ENCODE data around the gene NUDT13.
"Not testable (repeated sequence)": the region's sequence is repeated elsewhere in the genome, so short reads cannot be mapped to it uniquely, and the experiment has no call there.

Gene NUDT13

GRCh38 chr10:73106301-73106700, 4.0 kb upstream of the NUDT13 start:
- DNase-seq = no peak

DNA sequence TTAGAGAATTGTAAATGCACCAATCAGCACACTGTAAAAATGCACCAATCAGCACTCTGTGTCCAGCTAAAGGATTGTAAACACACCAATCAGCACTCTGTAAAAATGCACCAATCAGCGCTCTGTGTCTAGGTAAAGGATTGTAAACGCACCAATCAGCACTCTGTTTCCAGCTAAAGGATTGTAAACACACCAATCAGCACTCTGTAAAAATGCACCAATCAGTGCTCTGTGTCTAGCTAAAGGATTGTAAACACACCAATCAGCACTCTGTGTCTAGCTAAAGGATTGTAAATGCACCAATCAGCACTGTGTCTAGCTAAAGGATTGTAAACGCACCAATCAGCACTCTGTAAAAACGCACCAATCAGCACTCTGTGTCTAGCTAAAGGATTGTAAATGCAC, 1.0 kb upstream of the NUDT13 start:
- DNase-seq = not testable (repeated sequence)

- DNase-seq = not testable (repeated sequence)
Measured at GRCh38 chr10:73112032-73112431, 1.8 kb downstream of the NUDT13 start.

DNA sequence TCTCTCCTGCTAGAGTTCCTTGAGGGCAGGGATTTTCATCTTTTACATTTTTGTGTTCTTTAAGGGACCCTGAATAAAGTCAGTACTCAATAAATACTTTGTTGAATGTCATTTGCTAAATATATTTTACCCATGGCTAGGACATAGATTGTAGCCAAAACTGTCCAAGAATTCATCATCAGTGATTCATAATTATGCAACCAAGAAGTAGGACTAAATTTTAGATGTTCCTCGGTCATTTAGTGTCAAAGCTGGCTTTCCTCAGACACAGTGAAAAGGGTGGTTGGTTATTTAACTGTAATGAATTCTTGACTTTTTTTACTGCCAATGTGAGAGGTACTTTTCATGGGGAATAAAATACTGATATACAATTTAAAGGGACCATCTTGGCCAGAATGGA, 3.3 kb downstream of the NUDT13 start:
- DNase-seq = no peak

DNA sequence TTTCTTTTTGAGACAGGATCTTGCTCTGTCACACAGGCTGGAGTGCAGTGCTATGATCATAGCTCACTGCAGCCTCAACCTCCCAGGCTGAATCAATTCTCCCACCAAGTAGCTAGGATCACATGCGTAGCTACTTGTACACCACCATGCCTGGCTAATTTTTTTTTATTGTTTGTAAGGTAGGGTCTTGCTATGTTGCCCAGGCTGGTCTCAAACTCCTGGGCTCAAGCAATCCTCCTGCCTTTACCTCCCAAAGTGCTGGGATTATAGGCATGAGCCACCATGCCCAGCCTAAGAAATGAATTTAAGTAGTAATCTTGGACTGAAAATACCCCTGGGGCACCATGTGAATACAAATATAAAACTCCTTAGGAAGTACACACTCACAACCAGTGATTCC, 5.8 kb downstream of the NUDT13 start:
- no peak for DNase-seq

DNA sequence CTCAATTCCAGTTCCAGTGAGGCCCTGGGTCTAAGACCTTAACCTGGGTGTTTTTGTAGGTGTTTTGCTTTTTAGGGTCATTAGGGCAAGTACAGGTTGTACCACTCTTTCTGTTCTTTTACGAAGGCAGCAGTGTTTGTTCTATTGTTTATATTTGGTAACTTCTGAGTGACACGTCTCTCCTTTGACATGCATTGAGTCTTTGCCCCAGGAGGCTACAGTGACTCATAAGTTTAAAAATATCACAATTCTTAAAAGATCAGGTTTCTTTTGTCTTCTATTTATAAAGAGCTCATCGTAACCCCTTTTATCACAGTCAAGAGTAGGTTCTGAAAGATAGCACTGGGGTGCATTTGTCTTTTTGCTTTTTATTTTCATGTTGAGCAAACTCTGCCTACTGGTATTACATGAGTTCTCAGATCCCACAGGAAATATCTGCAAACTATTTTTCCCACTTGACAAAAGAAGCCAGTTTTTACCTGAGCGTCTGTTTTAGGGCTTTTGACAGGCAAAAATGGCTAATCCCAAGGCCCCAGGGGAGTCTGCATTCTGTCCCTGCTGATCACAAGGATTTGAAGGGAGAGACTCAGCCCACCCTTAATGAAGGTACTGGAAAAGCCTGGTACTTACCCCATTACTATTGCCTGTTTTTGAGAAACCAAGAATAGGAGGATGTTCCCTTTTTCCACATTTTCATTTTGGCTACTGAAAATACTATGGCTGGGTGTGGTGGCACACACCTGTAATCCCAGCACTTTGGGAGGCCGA, 7.9 kb downstream of the NUDT13 start:
- DNase-seq = no peak

DNA sequence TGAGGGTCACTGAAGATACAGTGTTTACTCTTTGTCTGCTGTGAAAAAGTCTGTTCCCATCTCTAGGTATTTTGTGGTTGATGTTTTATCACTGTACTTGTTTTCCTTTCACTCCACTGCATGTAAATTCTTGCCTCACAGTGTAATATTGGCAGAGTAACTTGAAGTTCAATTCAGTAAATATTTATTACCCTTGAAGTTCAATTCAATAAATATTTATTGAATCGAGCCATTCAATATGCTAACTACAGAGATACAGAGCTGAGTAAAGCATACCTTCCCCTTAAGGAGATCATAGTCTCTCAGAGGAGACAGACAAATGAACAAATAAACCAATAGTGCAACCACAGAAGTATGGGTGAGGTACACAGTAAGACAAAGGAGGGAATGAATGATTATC, 9.2 kb downstream of the NUDT13 start:
- DNase-seq = no peak

GRCh38 chr10:73119952-73120351, 9.7 kb downstream of the NUDT13 start:
- DNase-seq = no peak

- DNase-seq = no peak
Measured at GRCh38 chr10:73126343-73126742, 16.1 kb downstream of the NUDT13 start.

DNA sequence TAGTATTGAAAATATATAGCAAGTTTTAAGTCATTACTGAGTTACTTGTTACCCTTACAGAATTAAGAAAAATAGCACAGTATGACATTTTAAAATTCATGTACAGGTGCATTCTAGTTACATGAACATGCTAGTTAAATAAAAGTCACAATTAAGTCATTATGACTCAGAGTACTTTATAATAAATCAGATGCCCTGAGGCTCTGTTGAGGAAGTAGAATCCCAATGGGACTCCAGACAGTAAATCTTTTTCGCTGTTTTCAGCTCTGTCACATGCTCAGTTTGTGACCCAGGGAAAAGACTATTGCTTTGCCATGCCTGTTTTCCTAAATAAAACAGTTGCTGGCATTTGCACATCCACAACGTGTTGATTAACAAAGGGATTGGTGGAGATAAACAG, 21.0 kb downstream of the NUDT13 start:
- no peak for DNase-seq

DNA sequence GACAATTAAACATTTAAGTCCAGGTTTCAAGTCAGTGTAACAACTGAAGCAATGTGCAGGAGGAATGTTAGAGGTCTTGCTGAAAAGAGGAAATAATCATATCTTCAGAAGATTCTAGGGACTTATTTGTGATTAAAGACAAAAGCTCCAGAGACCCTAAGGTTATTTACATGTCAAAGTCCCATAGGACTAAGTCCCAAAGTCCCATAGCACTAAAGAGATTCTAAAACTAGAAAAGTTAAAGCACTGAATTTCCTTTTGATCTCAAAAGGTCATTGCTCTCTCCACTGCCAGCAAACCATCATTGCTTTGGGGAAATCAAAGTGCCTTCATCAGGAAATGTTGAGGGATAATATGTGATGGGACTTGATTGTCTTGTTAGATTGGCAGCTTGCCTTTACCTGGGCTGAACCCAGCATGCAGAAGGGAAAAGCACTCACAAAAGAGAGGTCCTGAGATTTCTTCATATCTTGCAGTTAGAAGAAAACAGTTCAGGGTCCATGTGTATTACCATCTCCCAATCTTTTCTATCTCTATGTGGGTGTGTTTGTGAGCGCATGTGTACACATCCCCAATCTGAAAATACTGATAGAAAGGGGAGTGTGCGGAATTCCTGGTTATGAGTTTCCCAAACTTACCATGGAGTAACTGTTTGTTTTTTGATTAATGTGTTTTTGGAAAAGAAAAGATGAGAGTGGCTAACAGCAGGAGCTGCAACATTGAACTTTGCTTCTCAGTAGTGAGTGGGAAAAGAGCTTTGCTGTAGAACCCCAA, 21.8 kb downstream of the NUDT13 start:
- DNase-seq = no peak

- no peak for DNase-seq
Measured at GRCh38 chr10:73134727-73135126, 24.5 kb downstream of the NUDT13 start.

DNA sequence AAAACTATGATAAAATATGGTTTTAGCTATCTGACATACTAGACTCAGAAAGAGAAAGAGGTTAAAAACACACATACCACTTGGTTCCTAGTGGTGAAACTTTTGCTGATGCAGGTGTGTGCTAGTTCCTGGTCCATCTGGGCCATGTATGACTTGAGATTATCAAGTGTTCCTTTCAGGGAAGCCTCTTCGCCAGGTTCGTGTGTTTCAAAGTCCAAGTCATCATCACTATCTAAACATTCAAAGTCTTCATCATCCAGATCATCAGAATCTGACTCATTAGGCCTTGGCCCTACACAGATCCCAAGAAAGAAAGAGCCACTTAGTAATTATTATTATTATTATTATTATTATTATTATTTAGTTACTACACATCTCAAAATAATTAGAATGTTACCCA, 26.4 kb downstream of the NUDT13 start:
- DNase-seq = no peak

DNA sequence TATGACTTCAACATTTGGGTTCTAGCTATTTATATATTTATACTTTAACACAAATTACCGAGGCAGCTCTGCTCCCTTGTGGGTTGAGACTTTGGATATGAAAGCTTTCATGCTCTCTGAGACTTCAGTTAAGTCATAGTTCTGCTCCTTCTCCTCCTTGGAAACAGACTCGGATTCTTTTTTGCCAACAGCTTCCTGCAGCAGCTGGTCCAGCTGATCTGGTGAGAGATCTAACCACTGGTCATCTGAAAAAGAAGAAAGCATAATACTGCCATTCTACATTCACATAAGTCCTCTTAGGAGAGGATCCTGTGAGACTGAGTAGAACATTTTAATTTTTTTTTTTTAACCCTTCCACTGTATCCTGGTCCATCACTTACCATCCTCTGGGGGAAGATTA, 29.0 kb downstream of the NUDT13 start:
- no peak for DNase-seq

DNA sequence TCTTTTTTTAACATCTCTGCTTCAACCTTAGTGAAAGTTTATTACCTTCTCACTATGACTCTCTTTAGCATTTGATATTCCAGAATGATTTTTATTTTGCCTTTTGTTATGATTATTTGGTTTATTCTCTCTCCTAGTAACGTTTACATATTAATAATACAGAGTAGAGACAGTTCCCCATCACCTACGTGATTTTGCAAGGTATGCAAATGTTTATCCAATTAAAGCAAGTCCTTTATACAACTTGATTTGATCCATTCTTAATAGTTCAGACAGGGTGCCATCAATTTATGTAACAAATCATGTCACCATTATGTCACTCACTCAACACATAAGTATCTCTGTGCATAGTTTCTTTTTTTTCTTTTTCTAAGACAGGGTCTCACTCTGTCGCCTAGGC, 31.3 kb downstream of the NUDT13 start:
- DNase-seq = no peak

DNA sequence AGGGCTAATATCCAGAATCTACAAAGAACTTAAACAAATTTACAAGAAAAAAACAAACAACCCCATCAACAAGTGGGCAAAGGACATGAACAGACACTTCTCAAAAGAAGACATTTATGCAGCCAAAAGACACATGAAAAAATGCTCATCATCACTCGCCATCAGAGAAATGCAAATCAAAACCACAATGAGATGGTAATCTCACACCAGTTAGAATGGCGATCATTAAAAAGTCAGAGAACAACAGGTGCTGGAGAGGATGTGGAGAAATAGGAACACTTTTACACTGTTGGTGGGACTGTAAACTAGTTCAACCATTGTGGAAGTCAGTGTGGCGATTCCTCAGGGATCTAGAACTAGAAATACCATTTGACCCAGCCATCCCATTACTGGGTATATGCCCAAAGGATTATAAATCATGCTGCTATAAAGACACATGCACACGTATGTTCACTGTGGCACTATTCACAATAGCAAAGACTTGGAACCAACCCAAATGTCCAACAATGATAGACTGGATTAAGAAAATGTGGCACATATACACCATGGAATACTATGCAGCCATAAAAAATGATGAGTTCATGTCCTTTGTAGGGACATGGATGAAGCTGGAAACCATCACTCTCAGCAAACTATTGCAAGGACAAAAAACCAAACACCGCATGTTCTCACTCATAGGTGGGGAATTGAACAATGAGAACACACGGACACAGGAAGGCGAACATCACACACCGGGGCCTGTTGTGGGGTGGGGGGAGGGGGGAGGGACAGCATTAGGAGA, 40.6 kb downstream of the NUDT13 start:
- not testable (repeated sequence) for DNase-seq

DNA sequence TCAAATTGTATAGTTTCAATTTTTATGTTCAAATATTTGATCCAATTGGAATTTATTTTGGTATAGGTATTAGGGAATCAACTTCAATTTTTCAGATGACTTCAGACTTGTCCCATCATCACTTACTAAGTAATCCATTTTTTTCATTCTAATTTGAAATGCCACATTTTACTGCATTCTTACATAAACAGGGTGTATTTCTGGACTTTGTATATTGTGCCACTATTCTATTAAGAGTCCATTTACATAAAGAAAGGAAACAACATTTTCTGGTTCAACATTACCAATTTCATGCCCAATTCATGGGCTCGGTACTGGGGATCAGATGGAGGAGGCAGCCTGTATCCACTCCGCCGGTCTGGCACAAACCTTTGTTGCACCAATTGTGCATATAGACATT, 41.8 kb downstream of the NUDT13 start:
- DNase-seq = no peak

GRCh38 chr10:73156054-73156453, 45.8 kb downstream of the NUDT13 start:
- no peak for DNase-seq

- peak; percentile 56 for DNase-seq
Measured at GRCh38 chr10:73159038-73159648, 48.9 kb downstream of the NUDT13 start.

GRCh38 chr10:73161079-73161478, 50.8 kb downstream of the NUDT13 start:
- no peak for DNase-seq

DNA sequence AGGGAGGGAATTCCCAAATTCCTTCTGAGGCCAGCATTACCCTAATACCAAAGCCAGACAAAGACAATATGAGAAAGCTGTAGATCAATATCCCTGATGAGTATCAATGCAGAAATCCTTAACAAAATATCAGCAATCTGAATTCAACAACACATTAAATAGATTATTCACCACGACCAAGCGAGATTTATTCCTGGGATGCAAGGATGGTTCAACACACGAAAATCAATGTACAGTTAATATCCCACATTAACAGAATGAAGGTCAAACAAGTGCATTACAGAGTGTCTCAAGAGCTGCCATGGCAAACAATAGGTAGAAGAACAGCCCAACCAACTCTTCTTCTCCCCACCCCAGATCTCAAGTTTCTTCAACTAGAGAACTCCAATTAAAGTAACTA, 51.4 kb downstream of the NUDT13 start:
- no peak for DNase-seq

DNA sequence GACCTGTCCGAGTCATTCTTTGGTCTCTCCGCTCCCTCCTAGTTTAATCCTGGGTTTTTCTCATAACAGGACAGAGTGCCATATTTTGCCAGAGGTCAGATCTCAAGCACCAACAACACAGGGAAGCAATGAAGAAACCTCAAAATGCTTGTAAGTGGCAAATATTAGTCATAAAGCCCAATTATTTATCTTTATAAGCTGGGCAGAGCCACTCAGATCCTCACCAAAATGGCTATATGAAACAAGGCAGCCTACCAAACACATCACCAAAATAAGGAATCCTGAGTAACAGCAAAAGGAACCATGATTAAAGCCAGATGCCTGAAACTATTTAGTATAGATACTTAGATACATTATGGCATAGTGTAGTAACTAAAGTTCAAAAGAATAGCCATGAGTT, 52.8 kb downstream of the NUDT13 start:
- no peak for DNase-seq

- no peak for DNase-seq
Measured at GRCh38 chr10:73166972-73167371, 56.7 kb downstream of the NUDT13 start.

Measured in stimulated activated CD4-positive, alpha-beta T cell treated with anti-CD3 and anti-CD28 coated beads, Interleukin-4, amount 100 ng/mL, for 1 hour (primary cell).